Transverse colon (tissue), 4 donors: ENCODE data around the gene LCP1. TPM values are rescaled to one million over a fixed set of nuclear protein-coding genes. Genes with fewer than 3 reads are reported as not detected.

Experiments used
- DNase-seq: peaks from one replicate; pipeline ENCODE4 v3.0.0-alpha.2; 2019
- H3K27ac ChIP-seq, 4 donors: fragments of 200-600 bp; sonication (generic); 2 replicates each; pipeline ENCODE4 v1.5.1; 2016 to 2018; ENCODE audit warnings: inconsistent platforms in 4 of 4
- H3K27me3 ChIP-seq: fragments of 200-600 bp; sonication (generic); 2 replicates; pipeline ENCODE4 v1.5.1; 2017; ENCODE audit warnings: inconsistent platforms
- H3K36me3 ChIP-seq, 4 donors: fragments of 200-600 bp; sonication (generic); 2 replicates each; pipeline ENCODE4 v1.5.1; 2017 to 2019; ENCODE audit warnings: inconsistent platforms in 4 of 4
- H3K4me1 ChIP-seq, 4 donors: fragments of 200-600 bp; sonication (generic); 2 replicates each; pipeline ENCODE4 v1.5.1; 2017 to 2020; ENCODE audit warnings: inconsistent platforms in 4 of 4
- H3K4me3 ChIP-seq, 4 donors: fragments of 200-600 bp; sonication (generic); 1 replicate in 1 of 4; 2 replicates in 3 of 4; pipeline versions ENCODE4 v1.5.1 to v1.6.1; 2017 to 2019; ENCODE audit warnings: inconsistent platforms in 4 of 4
- H3K9me3 ChIP-seq, 2 donors: fragments of 200-600 bp; sonication (generic); 2 replicates each; pipeline ENCODE4 v1.5.1; 2017 to 2019; ENCODE audit warnings: inconsistent platforms in 2 of 2
- EP300 ChIP-seq: sonication (generic); formaldehyde crosslinking; IDR thresholded peaks from one replicate; pipeline ENCODE4 v1.6.1; 2017; ENCODE audit warnings: antibody characterized with exemption, low read depth
- POLR2A ChIP-seq: fragments of 450-650 bp; IDR thresholded peaks from one replicate; pipeline ENCODE4 v1.6.1; 2016; ENCODE audit warnings: antibody characterized with exemption, mild to moderate bottlenecking, moderate library complexity
- POLR2AphosphoS5 ChIP-seq, 3 donors: sonication (generic); formaldehyde crosslinking; IDR thresholded peaks; one replicate each; pipeline ENCODE4 v1.6.1; 2016; ENCODE audit warnings: antibody characterized with exemption in 3 of 3
- WGBS, 2 donors: methylation state at CpG; one replicate each; pipeline ENCODE4 v1.1.5; 2018; ENCODE audit warnings: low coverage in 1 of 2; 5-methylcytosine and 5-hydroxymethylcytosine counted together
- in situ Hi-C, 4 donors: fragments of 200-750 bp; cut with MboI; loops; one replicate each; pipeline versions ENCODE4 v1.15.0 to v1.15.1; 2017; ENCODE audit warnings: low sequenced_read_pairs in 3 of 4, low pct_ligation_motif_present in 1 of 4, low pct_unique_long_range_greater_than_20kb in 1 of 4
- intact Hi-C: fragments of 100-400 bp; cut with DNase I; formaldehyde crosslinking; loops from one replicate; pipeline ENCODE4 v1.15.1; 2023; ENCODE audit warnings: low total_unique reads
- total RNA-seq, 4 donors: library from RNA; depleted of rRNA; stranded (reverse); fragments of >200 nt; gene quantifications; one replicate each; pipeline ENCODE4 v1.1.0, GENCODE V29; 2016
- TF ChIP-seq, protein P1 (sequence below), 5 experiments: fragments of 200-600 bp in 3 of 5; fragments of 450-650 bp in 2 of 5; sonication (generic) in 3 of 5; IDR thresholded peaks; 1 replicate in 2 of 5; 2 replicates in 3 of 5; pipeline ENCODE4 v1.5.1; 2016 to 2017; ENCODE audit warnings: antibody characterized with exemption in 5 of 5, inconsistent platforms in 3 of 5, mild to moderate bottlenecking in 2 of 5, moderate library complexity in 1 of 5

Gene LCP1
- total RNA-seq, 4 donors from 2014 or later, result 1.6 to 35.7 (median 26.1) TPM

DNA sequence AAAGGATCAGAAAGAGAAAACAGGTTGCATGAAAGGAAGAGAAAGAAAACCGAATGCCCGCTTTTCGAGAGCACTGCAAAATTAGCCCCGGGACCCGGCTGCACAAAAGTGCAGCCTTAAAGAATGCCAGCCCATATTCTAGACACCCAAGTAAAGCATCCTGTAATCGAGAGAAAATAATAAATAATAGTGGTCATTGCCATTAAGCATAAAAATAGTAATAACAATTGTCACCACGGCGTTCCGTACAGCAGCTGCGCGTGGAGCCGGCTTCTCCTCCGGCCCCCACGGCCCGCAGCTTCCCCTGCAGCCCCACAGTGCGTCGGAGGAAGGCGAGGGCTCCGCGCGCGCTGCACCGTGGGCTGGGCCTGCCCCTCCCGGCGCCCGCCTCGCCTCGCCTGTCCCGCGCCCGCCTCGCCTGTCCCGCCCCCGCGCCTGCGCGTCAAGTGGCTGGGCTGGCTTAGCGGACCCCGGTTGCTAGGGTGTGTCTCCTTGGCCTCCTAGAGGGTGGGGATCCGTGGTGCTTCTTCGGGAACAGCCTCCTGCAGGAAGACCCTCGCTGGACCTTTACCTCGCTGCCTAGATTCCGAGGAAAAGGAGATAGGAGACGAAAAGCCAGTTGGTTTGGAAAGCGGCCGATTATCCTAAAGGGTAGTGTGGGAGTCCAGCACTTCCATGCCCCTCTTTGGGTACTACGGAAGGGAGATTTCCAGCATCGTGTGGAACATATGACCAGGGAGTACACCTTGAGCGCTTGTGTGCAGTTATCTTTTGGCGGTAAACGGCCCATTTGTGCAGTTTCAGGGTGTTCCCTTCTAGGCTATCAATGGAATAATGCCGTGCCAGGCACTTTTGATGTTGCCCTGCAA, 29.7 kb upstream of the LCP1 start, which contains the start of gene LRRC63:
TSS of gene LRRC63 (plus strand) at position 446 of the 869 bp plus-strand sequence. CDS start 1,107 bp downstream, outside the sequence.
- Histone ChIP-seq H3K27me3 (peaks cover 31% of the 10 kb centered on the region), H3K9me3 (no peaks in the 10 kb centered on the region), H3K36me3 (no peaks in the 10 kb centered on the region), H3K27ac (peak within 1 kb of the TSS; percentile 32 to 53 (median 38)), H3K4me1 (peaks cover 0 to 14% (median 9%) of the 10 kb centered on the region in 4 donors), H3K4me3 (peak within 1 kb of the TSS; percentile 35 to 50 (median 38))
- in situ Hi-C loops, result no loop called here
- WGBS, 2 donors, result 0 to 3% methylated on average over 6 to 52 of the region's 53 CpGs
- DNase-seq, result peak; percentile 87
- intact Hi-C loops, result no loop called here
- TF ChIP-seq POLR2AphosphoS5 (IDR thresholded peaks at IDR 0.05) (peak in 2 of 3 donors; percentile 44 to 58), POLR2A (no peak)

DNA sequence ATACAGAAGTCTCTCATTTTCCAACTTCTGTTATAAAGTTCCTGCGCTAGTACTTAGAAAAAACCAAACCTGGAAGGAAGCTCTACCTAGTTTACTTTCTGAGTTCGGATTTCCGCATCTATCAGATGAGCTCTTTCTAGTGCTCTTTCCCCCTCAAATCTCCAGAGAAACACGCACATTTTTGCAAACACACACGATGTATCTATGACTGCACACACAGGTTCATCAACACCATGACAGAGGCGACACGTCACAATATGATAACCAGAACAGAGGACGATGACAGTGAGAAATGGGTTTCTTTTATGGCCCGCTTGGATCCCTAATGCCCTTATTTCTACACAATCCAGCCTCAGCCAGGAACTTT, 29.1 kb upstream of the LCP1 start:
- Histone ChIP-seq H3K4me1 (peaks cover 0 to 14% (median 9%) of the 10 kb centered on the region in 4 donors), H3K27me3 (peaks cover 31% of the 10 kb centered on the region), H3K27ac (peak overlapping the region; percentile 32 to 53 (median 38)), H3K9me3 (no peaks in the 10 kb centered on the region), H3K4me3 (peak overlapping the region; percentile 30 to 50 (median 38)), H3K36me3 (no peaks in the 10 kb centered on the region)
- TF ChIP-seq POLR2AphosphoS5 (IDR thresholded peaks at IDR 0.05) (no peak), EP300 (no peak), POLR2A (no peak)
- TF ChIP-seq, protein P1, sequence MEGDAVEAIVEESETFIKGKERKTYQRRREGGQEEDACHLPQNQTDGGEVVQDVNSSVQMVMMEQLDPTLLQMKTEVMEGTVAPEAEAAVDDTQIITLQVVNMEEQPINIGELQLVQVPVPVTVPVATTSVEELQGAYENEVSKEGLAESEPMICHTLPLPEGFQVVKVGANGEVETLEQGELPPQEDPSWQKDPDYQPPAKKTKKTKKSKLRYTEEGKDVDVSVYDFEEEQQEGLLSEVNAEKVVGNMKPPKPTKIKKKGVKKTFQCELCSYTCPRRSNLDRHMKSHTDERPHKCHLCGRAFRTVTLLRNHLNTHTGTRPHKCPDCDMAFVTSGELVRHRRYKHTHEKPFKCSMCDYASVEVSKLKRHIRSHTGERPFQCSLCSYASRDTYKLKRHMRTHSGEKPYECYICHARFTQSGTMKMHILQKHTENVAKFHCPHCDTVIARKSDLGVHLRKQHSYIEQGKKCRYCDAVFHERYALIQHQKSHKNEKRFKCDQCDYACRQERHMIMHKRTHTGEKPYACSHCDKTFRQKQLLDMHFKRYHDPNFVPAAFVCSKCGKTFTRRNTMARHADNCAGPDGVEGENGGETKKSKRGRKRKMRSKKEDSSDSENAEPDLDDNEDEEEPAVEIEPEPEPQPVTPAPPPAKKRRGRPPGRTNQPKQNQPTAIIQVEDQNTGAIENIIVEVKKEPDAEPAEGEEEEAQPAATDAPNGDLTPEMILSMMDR (IDR thresholded peaks at IDR 0.05), result no peak
- DNase-seq, result no peak
- in situ Hi-C loops (no loop called here), intact Hi-C loops (no loop called here)
- 0 to 8% methylated on average over 5 to 9 of the region's 9 CpGs for WGBS, 2 donors

GRCh38 chr13:46210362-46211083, 28.5 kb upstream of the LCP1 start:
- no peak overlapping the region for H3K27ac ChIP-seq
- H3K4me3 ChIP-seq, result peak overlapping the region in 1 of 4 donors; percentile 35
- peaks cover 0 to 14% (median 9%) of the 10 kb centered on the region in 4 donors for H3K4me1 ChIP-seq
- 66 to 77% methylated on average over 6 of the region's 6 CpGs for WGBS, 2 donors
- intact Hi-C loops, result no loop called here
- no peaks in the 10 kb centered on the region for H3K9me3 ChIP-seq
- peaks cover 31% of the 10 kb centered on the region for H3K27me3 ChIP-seq
- H3K36me3 ChIP-seq, result no peaks in the 10 kb centered on the region
- in situ Hi-C loops, result no loop called here
- TF ChIP-seq, protein P1 (IDR thresholded peaks at IDR 0.05), result no peak
- TF ChIP-seq POLR2AphosphoS5 (IDR thresholded peaks at IDR 0.05), result no peak
- no peak for TF ChIP-seq EP300
- no peak for TF ChIP-seq POLR2A
- DNase-seq, result no peak

- peaks cover 0 to 14% (median 9%) of the 10 kb centered on the region in 4 donors for H3K4me1 ChIP-seq
- H3K27ac ChIP-seq, result no peak overlapping the region
- no peaks in the 10 kb centered on the region for H3K36me3 ChIP-seq
- TF ChIP-seq POLR2AphosphoS5 (IDR thresholded peaks at IDR 0.05) (no peak), POLR2A (no peak), EP300 (no peak)
- TF ChIP-seq, protein P1 (IDR thresholded peaks at IDR 0.05), result no peak
- no peak overlapping the region for H3K4me3 ChIP-seq
- H3K27me3 ChIP-seq, result peaks cover 31% of the 10 kb centered on the region
- DNase-seq, result no peak
- in situ Hi-C loops (no loop called here), intact Hi-C loops (no loop called here)
- 91% methylated on average over 7 of the region's 7 CpGs; no CpG with 5 or more reads in 1 of the 2 donors for WGBS, 2 donors
- no peaks in the 10 kb centered on the region for H3K9me3 ChIP-seq
Observed at GRCh38 chr13:46207828-46208227, 25.9 kb upstream of the LCP1 start.
